HG03575 (cell line): ENCODE results near the gene FAM124B.
A peak's percentile ranks its signal among the peaks of the same experiment; 100 is the strongest.

Experiments
- ATAC-seq: cut with Tn5 transposase; IDR thresholded peaks from one replicate; pipeline ENCODE4 v1.9.1; 2021; ENCODE audit not compliant: unreplicated experiment, insufficient number of reproducible peaks, low FRiP score; ENCODE audit errors: extremely low read depth

FAM124B gene

DNA sequence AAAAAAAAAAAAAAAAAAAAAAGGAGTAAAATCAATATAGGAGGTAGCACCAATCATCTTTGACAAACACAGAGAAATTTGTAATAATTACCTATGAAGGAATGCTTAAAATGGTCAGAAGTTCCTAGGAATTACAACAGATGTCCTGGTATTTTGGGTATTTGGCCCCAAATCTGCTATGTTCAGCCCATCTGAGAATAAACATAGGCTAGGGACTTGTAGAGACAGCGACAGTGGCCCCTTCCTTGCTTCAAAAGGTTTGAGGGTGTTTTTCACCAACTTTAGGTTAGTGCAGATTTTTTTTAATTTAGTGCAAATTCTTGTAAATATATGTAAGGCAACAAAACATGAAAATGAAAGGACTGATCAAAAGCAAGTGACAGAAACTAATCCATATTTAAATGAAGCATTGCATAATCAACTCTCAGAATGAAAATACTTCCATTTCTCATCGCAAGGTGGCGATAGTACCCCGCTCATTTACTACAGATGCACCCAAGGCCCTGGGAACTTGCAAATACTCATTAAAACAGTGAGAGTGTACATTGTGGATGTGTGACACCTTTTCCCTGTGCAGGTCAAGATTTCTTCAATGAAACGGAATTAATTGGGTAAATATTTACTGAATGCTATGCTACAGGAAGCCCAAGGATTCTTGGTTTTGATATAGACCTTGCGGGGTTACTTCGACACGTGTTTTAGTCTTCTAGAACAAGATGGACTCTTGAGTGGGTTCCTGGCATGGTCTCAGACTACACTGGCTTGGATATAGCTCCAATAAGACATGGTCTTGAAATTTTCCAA, 44.6 kb downstream of the FAM124B start:
- peak; percentile 63 for ATAC-seq

DNA sequence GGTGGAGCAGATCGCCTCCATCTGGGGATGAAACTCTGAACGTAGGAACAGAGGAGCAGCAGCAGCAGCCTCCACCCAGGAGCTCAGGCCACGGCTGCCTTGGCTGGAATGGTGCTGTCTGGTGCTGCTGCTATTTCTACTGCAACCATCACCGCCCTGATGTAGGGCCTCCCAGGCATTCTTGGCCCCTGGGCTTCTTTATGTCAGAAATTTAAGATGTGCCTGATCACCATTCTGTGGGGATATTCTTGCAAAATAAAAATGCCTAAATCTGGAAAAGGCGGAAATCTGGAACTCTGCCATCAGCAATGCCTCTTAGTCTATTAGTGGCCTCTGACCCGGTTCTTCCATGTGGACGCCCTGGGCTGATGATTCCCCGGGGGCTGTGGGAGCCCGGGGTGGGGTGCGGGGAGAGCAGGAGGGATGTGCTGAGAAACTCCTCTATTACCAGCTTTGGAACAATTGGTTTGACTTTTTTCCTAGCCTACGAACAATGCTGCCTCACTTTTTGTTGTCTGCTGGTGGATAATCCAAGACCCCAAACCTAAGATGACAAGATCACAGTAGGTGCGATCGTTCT, 47.2 kb downstream of the FAM124B start:
- ATAC-seq, result no peak

DNA sequence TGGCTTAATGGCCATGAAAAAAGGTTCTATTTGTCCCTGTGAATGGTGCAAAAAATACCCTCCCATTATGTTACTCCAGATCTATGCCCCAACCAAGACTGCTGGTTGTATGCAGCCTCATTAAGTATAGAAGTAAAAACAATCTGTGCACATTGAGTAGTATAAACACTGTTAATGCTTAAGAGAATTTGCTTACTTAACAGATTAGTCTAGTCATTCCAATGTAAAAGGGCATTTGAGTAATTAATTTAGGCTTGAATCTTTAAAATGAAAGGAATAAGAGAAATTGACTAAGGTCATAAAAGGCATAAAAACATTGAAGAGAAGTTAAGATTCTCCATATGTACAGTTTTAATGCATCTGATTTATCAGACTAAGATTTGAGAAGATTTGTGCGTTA, 51.2 kb downstream of the FAM124B start:
- no peak for ATAC-seq

DNA sequence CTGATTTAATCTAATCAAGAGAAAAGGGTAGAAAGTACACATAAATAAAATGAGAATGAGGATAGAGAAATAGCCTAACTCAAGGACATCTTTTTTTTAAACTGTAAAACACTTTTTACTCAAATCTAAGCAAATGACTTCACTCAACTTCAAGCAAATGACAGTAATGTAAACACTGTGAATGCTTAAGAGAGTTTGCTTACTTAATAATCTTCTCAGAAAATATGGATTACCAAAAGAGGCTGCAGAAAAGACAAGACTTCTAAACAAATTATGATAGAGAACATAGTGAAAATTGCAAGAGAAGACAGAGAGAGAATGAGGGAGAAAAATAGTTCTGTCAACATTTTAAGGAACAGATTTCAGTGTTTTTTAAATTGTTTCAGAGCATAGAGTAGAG, 52.5 kb downstream of the FAM124B start:
- no peak for ATAC-seq

DNA sequence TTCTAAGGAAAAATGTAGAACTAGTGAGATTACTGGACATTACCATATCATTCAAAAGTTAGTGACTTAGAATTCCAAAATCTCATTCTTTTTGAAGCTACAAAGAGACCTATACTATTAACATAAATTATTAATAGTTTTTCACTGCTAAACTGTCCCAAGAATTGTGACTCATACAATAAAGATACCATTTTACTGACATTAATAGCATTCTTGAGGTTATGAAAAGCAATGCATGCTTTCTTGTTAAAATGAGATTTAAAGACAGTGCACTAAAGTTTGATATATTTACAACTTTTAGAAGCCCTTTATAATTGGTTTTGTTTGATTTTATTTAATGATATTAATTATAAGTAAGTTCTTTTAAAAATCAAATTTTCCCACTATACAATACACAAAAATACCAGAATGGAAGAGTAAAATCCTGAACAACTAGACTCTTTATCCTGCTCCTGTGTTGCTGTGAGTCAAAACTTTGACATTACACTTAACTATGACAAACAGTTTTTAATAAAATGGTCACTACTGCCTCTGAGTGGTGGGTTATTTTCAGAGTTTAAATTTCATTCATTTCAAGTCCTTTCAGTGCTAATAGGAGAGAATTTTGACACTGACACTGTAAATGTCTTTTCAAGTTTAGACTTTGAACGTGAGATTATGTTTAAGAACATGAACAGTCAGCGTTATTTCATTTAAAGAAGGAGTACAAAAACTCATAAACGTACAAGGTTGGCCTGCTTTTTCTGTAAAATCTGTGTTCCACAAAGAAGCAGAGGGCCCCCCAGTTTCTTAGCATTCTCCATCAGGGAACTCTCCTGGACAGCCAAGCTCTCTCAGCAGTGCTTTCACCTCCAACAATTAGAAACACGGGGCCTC, 54.5 kb downstream of the FAM124B start:
- ATAC-seq, result no peak

DNA sequence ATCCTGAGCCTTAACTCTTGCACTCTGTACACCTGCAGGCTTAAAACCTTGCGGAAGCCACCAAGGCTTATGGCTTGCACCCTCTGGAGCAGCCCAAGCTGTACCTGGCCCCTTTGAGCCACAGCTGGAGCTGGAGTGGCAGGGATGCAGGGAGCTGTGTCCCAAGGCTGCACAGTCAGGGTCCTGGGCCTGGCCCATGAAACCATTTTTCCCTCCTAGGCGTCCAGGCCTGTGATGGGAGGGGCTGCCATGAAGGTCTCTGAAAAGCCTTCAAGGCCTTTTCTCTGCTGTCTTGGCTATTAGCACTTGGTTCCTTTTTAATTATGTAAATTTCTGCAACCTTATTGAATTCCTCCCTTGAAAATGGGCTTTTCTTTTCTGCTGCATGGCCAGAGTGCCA, 56.4 kb downstream of the FAM124B start:
- ATAC-seq, result no peak

DNA sequence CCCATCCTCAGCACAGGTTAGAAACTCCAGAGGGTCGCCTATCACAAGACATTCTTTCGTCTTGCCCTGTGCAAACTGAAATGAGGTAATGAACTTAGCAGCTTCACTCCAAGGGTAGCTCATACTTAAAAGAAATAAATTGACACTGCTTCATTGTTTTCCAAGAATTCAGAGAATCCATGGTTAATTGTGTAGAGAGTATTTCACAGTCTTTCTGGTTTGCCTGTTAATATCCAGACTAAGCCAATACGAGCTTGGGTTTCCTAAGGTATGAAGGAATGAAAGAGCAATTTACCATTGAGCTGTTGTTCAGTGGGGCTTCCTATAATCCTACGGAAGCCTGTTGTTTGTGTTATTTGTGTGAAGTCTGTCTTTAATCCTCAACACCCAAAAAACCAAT, 58.7 kb downstream of the FAM124B start:
- no peak for ATAC-seq

DNA sequence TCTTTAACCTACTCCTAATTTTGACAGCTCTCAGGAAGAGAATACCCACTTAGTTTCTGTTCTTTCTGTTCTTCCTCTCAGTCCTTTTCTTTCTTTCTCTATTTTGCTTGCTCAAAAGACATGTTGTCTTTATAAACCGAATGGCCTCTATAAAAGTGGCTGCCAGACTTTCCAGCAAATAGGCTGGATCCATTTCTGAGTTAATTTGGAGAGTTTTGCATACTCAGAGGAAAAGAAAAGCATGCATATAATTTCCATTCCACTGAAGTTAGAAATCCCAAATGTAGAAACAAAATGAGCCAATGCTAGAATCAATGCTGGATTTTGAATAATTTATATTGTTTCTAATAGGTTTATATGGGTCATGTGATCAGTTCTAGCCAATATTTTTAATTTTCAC, 65.9 kb downstream of the FAM124B start:
- no peak for ATAC-seq

DNA sequence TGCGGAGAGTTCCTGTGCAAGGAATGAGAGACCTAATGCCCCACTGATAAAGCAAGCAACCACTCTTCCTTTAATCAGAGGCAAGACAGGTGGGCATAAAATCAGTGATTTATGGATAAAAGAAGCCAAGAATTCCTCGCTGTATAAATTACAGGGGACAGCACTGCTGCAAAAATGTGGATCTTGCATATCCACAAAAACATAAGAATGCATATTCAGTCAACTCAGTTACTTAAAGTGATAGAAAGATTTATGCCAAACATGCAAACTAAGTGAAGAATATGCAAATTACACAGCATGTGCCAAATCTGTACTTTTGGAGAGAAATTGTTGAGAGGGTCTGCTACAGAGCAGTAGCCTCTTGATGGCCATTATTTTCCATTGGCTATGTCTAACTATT, 67.2 kb downstream of the FAM124B start:
- ATAC-seq, result no peak

DNA sequence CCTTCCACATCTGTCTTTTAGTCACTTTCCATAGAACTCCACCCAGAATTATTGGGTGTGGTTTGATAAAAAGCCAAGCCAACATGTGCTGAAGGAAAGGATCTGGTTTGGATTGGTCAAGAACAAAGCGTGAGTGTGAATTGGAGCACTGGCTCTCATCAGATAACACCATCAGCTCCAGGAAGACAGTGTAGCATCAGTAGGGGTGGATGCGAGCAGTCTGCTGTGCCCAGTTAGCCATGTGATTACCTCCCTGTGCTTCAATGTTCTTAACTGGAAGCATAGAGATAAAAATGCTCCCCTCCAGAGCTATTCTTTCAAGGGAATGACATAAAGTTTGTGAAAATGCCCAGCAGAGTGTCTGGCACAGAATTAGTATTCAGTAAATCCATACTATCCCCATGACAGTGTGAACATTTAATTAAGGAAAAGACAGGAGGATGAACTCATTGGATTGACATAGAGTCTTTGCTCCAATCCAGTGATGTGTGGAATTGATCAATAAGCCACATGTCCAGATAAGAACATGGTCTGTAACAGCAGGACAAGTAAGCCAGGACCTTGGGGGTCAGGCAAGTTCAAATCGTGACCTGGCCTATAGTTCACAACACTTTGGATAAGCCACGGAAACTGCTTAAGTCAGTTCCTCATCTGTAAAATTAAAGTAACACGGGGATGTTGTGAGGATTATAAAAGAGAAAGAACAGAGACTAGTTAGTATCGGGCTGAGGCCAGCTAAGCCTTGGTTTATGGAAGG, 68.0 kb downstream of the FAM124B start:
- ATAC-seq, result no peak

DNA sequence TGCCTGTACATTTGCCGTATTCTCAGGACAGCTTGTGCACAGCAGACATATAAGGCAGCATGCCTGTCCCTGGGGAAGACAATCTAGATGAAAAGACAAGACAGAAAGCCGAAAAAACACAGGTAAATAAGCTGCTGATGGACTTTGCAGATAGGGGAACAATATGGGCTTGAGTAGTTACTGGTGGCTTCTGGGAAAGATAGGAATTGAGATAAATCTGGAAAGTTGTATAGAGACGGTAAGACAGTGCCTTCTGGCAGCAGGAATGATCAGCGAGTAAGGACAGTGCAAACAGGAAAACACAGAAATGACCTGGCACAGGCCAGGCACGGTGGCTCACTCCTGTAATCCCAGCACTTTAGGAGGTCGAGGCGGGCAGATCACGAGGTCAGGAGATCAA, 70.2 kb downstream of the FAM124B start:
- ATAC-seq, result no peak

DNA sequence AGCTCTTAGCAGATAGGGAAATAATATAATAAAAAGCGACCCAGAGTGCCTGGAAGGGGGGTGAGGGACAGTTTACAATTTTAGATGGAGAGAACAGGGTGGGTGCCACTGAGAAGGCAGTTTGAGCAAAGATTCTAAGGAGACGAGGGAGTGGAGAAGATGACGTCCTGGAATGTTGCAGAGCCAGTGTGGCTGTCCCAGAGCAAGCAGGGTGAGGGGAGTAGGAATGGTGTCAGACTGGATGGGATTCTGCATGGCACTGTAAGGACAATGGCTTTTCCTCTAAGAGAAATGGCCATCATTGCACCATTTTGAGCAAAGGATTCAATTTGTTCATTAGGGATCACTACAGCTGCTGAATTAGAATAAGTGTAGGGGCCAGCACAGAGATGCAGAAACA, 73.1 kb downstream of the FAM124B start:
- no peak for ATAC-seq
